GM23338 (cell line): Measurements from ENCODE around the gene NDUFV2. TPM values are rescaled to one million over a fixed set of nuclear protein-coding genes. Genes with fewer than 3 reads are reported as not detected.

Experiments used
- ATAC-seq: fragments of 200-7000 bp; cut with Tn5 transposase; 3 replicates; pipeline ENCODE4 v1.9.1; 2020
- DNase-seq: peaks from one replicate; pipeline ENCODE4 v3.0.0-alpha.2; 2015; ENCODE audit warnings: low spot score
- H2AFZ ChIP-seq: fragments of 200-600 bp; sonication (generic); 2 replicates; pipeline ENCODE4 v1.8.0; 2016; ENCODE audit warnings: antibody characterized with exemption, mild to moderate bottlenecking, moderate library complexity
- H3F3A ChIP-seq: fragments of 200-600 bp; sonication (generic); replicated peaks from 2 replicates; pipeline ENCODE4 v1.8.0; 2017; ENCODE audit warnings: antibody characterized with exemption, mixed run types, low read depth
- H3K27ac ChIP-seq: fragments of 200-600 bp; sonication (generic); 2 replicates; pipeline ENCODE4 v1.6.1; 2016; ENCODE audit warnings: low read depth
- H3K27me3 ChIP-seq: fragments of 200-600 bp; sonication (generic); 2 replicates; pipeline ENCODE4 v1.8.0; 2016; ENCODE audit warnings: mild to moderate bottlenecking, mixed run types, moderate library complexity; ENCODE audit not compliant: insufficient read depth
- H3K36me3 ChIP-seq: fragments of 200-600 bp; sonication (generic); 2 replicates; pipeline ENCODE4 v1.8.0; 2016; ENCODE audit warnings: mild to moderate bottlenecking; ENCODE audit not compliant: insufficient read depth
- H3K4me1 ChIP-seq: fragments of 200-600 bp; sonication (generic); 2 replicates; pipeline ENCODE4 v1.8.0; 2016; ENCODE audit warnings: mild to moderate bottlenecking, moderate library complexity; ENCODE audit not compliant: insufficient read depth
- H3K4me2 ChIP-seq: fragments of 200-600 bp; sonication (generic); 2 replicates; pipeline ENCODE4 v1.7.1; 2017; ENCODE audit warnings: mixed run types
- H3K4me3 ChIP-seq: fragments of 200-600 bp; sonication (generic); 2 replicates; pipeline ENCODE4 v1.6.1; 2016; ENCODE audit warnings: mixed run types
- H3K79me2 ChIP-seq: fragments of 200-600 bp; sonication (generic); replicated peaks from 2 replicates; pipeline ENCODE4 v1.8.0; 2017; ENCODE audit warnings: mild to moderate bottlenecking; ENCODE audit not compliant: insufficient read depth
- H3K9me2 ChIP-seq: fragments of 200-600 bp; sonication (generic); 2 replicates; pipeline ENCODE4 v1.8.0; 2017; ENCODE audit not compliant: insufficient read depth
- H4K20me1 ChIP-seq: fragments of 200-600 bp; sonication (generic); replicated peaks from 2 replicates; pipeline ENCODE4 v1.8.0; 2017; ENCODE audit warnings: mild to moderate bottlenecking; ENCODE audit not compliant: insufficient read depth
- H3K27ac Mint-ChIP-seq: 2 replicates; pipeline ENCODE4 v1.8.0; 2020; ENCODE audit warnings: inconsistent platforms, mild to moderate bottlenecking, moderate library complexity, mixed read lengths
- H3K27me3 Mint-ChIP-seq: 3 replicates; pipeline ENCODE4 v1.8.0; 2022; ENCODE audit warnings: low read depth, mild to moderate bottlenecking, moderate library complexity, mixed read lengths, inconsistent platforms; ENCODE audit not compliant: insufficient read depth, poor library complexity
- H3K36me3 Mint-ChIP-seq: 3 replicates; pipeline ENCODE4 v1.8.0; 2021; ENCODE audit warnings: low read depth, mild to moderate bottlenecking, inconsistent platforms, moderate library complexity, mixed read lengths
- H3K4me1 Mint-ChIP-seq: 3 replicates; pipeline ENCODE4 v1.8.0; 2020; ENCODE audit warnings: mild to moderate bottlenecking, inconsistent platforms, mixed read lengths
- H3K4me3 Mint-ChIP-seq: 3 replicates; pipeline ENCODE4 v1.8.0; 2021; ENCODE audit warnings: moderate library complexity, mild to moderate bottlenecking, inconsistent platforms, mixed read lengths
- H3K9me3 Mint-ChIP-seq: 3 replicates; pipeline ENCODE4 v1.8.0; 2020; ENCODE audit warnings: moderate library complexity, mild to moderate bottlenecking, inconsistent platforms, mixed read lengths
- CREB1 ChIP-seq: fragments of 250-450 bp; sonication (Bioruptor Pico); IDR thresholded peaks from 2 replicates; pipeline ENCODE4 v1.5.0; 2020; ENCODE audit warnings: low read depth, mild to moderate bottlenecking, moderate library complexity
- ETS1 ChIP-seq: IDR thresholded peaks from 2 replicates; pipeline ENCODE4 v1.6.1; 2016; ENCODE audit warnings: antibody characterized with exemption
- EZH2phosphoT487 ChIP-seq: fragments of 200-600 bp; sonication (generic); IDR thresholded peaks from one replicate; pipeline ENCODE4 v1.8.1; 2018; ENCODE audit warnings: antibody characterized with exemption; ENCODE audit not compliant: unreplicated experiment
- NANOG ChIP-seq: IDR thresholded peaks from 2 replicates; pipeline ENCODE4 v1.6.1; 2016; ENCODE audit warnings: antibody characterized with exemption, borderline replicate concordance
- POLR2AphosphoS5 ChIP-seq: IDR thresholded peaks from 2 replicates; pipeline ENCODE4 v1.6.1; 2016; ENCODE audit warnings: antibody characterized with exemption, low read depth
- STAT1 ChIP-seq: IDR thresholded peaks from one replicate; pipeline ENCODE4 v1.6.1; 2016; ENCODE audit warnings: antibody characterized with exemption; ENCODE audit not compliant: unreplicated experiment
- ZNF114 ChIP-seq: fragments of 250-450 bp; sonication (Bioruptor Pico); IDR thresholded peaks from 2 replicates; pipeline ENCODE4 v1.5.0; 2020; ENCODE audit warnings: mild to moderate bottlenecking, moderate library complexity
- polyA plus RNA-seq: library from polyadenylated mRNA; unstranded; fragments of >200 nt; fragmentation: Nextera tagmentation; extraction: Ambion mirVana; gene quantifications from 2 replicates; pipeline ENCODE4 v1.2.1, GENCODE V29; 2016
- total RNA-seq: library from RNA; depleted of rRNA; stranded (reverse); fragments of >200 nt; shearing (Covaris generic); gene quantifications from 2 replicates; pipeline ENCODE4 v1.2.3, GENCODE V29; 2014
- TF ChIP-seq, protein P1 (sequence below), 2 experiments: fragments of 200-600 bp in 1 of 2; sonication (generic) in 1 of 2; conservative IDR thresholded peaks; 2 replicates each; pipeline versions ENCODE4 v1.5.1 to v1.6.1; 2016 to 2017; ENCODE audit warnings: antibody characterized with exemption in 2 of 2, low read depth in 2 of 2, mild to moderate bottlenecking in 2 of 2, moderate library complexity in 1 of 2
- TF ChIP-seq, protein P2 (sequence below): IDR thresholded peaks from one replicate; pipeline ENCODE4 v1.6.1; 2018; ENCODE audit warnings: antibody characterized with exemption; ENCODE audit not compliant: unreplicated experiment

Gene NDUFV2
- total and polyA plus RNA-seq, 2 experiments from 2014 or later = 157 to 577 TPM

- TF ChIP-seq ETS1 = no peak
- no peak for TF ChIP-seq NANOG
- TF ChIP-seq, protein P1, sequence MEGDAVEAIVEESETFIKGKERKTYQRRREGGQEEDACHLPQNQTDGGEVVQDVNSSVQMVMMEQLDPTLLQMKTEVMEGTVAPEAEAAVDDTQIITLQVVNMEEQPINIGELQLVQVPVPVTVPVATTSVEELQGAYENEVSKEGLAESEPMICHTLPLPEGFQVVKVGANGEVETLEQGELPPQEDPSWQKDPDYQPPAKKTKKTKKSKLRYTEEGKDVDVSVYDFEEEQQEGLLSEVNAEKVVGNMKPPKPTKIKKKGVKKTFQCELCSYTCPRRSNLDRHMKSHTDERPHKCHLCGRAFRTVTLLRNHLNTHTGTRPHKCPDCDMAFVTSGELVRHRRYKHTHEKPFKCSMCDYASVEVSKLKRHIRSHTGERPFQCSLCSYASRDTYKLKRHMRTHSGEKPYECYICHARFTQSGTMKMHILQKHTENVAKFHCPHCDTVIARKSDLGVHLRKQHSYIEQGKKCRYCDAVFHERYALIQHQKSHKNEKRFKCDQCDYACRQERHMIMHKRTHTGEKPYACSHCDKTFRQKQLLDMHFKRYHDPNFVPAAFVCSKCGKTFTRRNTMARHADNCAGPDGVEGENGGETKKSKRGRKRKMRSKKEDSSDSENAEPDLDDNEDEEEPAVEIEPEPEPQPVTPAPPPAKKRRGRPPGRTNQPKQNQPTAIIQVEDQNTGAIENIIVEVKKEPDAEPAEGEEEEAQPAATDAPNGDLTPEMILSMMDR (conservative IDR thresholded peaks at IDR 0.05; ENCODE audit: low read depth in 2 of 2) = no peak
- TF ChIP-seq EZH2phosphoT487 = no peak
- TF ChIP-seq ZNF114 (CRISPR knock-in tag) = no peak
- no peak for TF ChIP-seq STAT1
- TF ChIP-seq, protein P2, sequence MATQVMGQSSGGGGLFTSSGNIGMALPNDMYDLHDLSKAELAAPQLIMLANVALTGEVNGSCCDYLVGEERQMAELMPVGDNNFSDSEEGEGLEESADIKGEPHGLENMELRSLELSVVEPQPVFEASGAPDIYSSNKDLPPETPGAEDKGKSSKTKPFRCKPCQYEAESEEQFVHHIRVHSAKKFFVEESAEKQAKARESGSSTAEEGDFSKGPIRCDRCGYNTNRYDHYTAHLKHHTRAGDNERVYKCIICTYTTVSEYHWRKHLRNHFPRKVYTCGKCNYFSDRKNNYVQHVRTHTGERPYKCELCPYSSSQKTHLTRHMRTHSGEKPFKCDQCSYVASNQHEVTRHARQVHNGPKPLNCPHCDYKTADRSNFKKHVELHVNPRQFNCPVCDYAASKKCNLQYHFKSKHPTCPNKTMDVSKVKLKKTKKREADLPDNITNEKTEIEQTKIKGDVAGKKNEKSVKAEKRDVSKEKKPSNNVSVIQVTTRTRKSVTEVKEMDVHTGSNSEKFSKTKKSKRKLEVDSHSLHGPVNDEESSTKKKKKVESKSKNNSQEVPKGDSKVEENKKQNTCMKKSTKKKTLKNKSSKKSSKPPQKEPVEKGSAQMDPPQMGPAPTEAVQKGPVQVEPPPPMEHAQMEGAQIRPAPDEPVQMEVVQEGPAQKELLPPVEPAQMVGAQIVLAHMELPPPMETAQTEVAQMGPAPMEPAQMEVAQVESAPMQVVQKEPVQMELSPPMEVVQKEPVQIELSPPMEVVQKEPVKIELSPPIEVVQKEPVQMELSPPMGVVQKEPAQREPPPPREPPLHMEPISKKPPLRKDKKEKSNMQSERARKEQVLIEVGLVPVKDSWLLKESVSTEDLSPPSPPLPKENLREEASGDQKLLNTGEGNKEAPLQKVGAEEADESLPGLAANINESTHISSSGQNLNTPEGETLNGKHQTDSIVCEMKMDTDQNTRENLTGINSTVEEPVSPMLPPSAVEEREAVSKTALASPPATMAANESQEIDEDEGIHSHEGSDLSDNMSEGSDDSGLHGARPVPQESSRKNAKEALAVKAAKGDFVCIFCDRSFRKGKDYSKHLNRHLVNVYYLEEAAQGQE = no peak
Measured at GRCh38 chr18:9175115-9175514, 72.6 kb downstream of the NDUFV2 start (continued).

- H3K79me2 ChIP-seq = peaks cover 88% of the 10 kb centered on the region
- Mint-ChIP-seq H3K4me3 (no peak overlapping the region), H3K27me3 (peaks cover 3% of the 10 kb centered on the region), H3K9me3 (peaks cover 4% of the 10 kb centered on the region; the same call in 2 of the 3 replicates), H3K27ac (no peak overlapping the region), H3K36me3 (peaks cover 10% of the 10 kb centered on the region), H3K4me1 (peaks cover 2% of the 10 kb centered on the region; the same call in 1 of the 3 replicates)
- H3F3A ChIP-seq = no peaks in the 10 kb centered on the region
- no peak overlapping the region for H2AFZ ChIP-seq
- no peaks in the 10 kb centered on the region for H3K4me1 ChIP-seq
- no peak overlapping the region for H3K4me2 ChIP-seq
- ATAC-seq (no peak), DNase-seq (no peak)
- peaks cover 4% of the 10 kb centered on the region; the same call in 1 of the 2 replicates for H3K9me2 ChIP-seq
- no peaks in the 10 kb centered on the region; the same call in 1 of the 2 replicates for H4K20me1 ChIP-seq
- H3K27me3 ChIP-seq = no peaks in the 10 kb centered on the region
- H3K4me3 ChIP-seq = no peak overlapping the region
- H3K36me3 ChIP-seq = no peaks in the 10 kb centered on the region
- H3K27ac ChIP-seq = no peak overlapping the region
- TF ChIP-seq STAT1 (no peak), CREB1 (no peak), POLR2AphosphoS5 (no peak), EZH2phosphoT487 (no peak), ETS1 (no peak)
- TF ChIP-seq, protein P1 (conservative IDR thresholded peaks at IDR 0.05; ENCODE audit: low read depth in 2 of 2) = no peak
Measured at GRCh38 chr18:9177031-9177430, 74.5 kb downstream of the NDUFV2 start.
